ENCODE data around the gene RTP3.
"Not testable (repeated sequence)": the region's sequence is repeated elsewhere in the genome, so short reads cannot be mapped to it uniquely, and the experiment has no call there.

RTP3 gene

GRCh38 chr3:46489875-46490274 is 7.9 kb upstream of the RTP3 start:
- no peaks in the 10 kb centered on the region for H3K36me3 ChIP-seq (ENCODE audit: insufficient read depth, low read length)
- H2AFZ ChIP-seq (ENCODE audit: low read depth, low read length) = no peak overlapping the region
- no peaks in the 10 kb centered on the region for H3K27me3 ChIP-seq (ENCODE audit: insufficient read depth, low read length)
- H3K4me1 ChIP-seq (ENCODE audit: insufficient read depth, low read length) = no peaks in the 10 kb centered on the region
- no peak overlapping the region for H3K4me3 ChIP-seq (ENCODE audit: low read length)
- H3K9me3 ChIP-seq (ENCODE audit: low read length) = no peaks in the 10 kb centered on the region

- Histone ChIP-seq H2AFZ (ENCODE audit: low read depth, low read length) (no peak overlapping the region), H3K27me3 (ENCODE audit: insufficient read depth, low read length) (no peaks in the 10 kb centered on the region), H3K36me3 (ENCODE audit: insufficient read depth, low read length) (no peaks in the 10 kb centered on the region), H3K9me3 (ENCODE audit: low read length) (no peaks in the 10 kb centered on the region), H3K4me1 (ENCODE audit: insufficient read depth, low read length) (no peaks in the 10 kb centered on the region), H3K4me3 (ENCODE audit: low read length) (no peak overlapping the region)
These were observed 7.3 kb upstream of the RTP3 start for GRCh38 chr3:46490338-46491084.

GRCh38 chr3:46491089-46492070 is 6.4 kb upstream of the RTP3 start:
- Histone ChIP-seq H2AFZ (ENCODE audit: low read depth, low read length) (no peak overlapping the region), H3K9me3 (ENCODE audit: low read length) (no peaks in the 10 kb centered on the region)

GRCh38 chr3:46492890-46493547 is 4.8 kb upstream of the RTP3 start:
- no peaks in the 10 kb centered on the region for H3K36me3 ChIP-seq (ENCODE audit: insufficient read depth, low read length)
- no peak overlapping the region for H3K4me3 ChIP-seq (ENCODE audit: low read length)
- H3K9me3 ChIP-seq (ENCODE audit: low read length) = no peaks in the 10 kb centered on the region
- no peak overlapping the region for H2AFZ ChIP-seq (ENCODE audit: low read depth, low read length)
- no peaks in the 10 kb centered on the region for H3K4me1 ChIP-seq (ENCODE audit: insufficient read depth, low read length)
- H3K27me3 ChIP-seq (ENCODE audit: insufficient read depth, low read length) = no peaks in the 10 kb centered on the region

More at GRCh38 chr3:46491089-46492070, 6.4 kb upstream of the RTP3 start:
- H3K36me3 ChIP-seq (ENCODE audit: insufficient read depth, low read length) = no peaks in the 10 kb centered on the region
- H3K4me1 ChIP-seq (ENCODE audit: insufficient read depth, low read length) = no peaks in the 10 kb centered on the region
- H3K27me3 ChIP-seq (ENCODE audit: insufficient read depth, low read length) = no peaks in the 10 kb centered on the region
- H3K4me3 ChIP-seq (ENCODE audit: low read length) = no peak overlapping the region

GRCh38 chr3:46494491-46494890 is 3.3 kb upstream of the RTP3 start:
- H3K4me3 ChIP-seq (ENCODE audit: low read length); H3K4me1 ChIP-seq (ENCODE audit: insufficient read depth, low read length); H3K27me3 ChIP-seq (ENCODE audit: insufficient read depth, low read length); H3K9me3 ChIP-seq (ENCODE audit: low read length); H3K36me3 ChIP-seq (ENCODE audit: insufficient read depth, low read length); H2AFZ ChIP-seq (ENCODE audit: low read depth, low read length): not testable (repeated sequence)

GRCh38 chr3:46495901-46496456 is 1.8 kb upstream of the RTP3 start:
- Histone ChIP-seq H3K36me3 (ENCODE audit: insufficient read depth, low read length) (no peaks in the 10 kb centered on the region), H3K27me3 (ENCODE audit: insufficient read depth, low read length) (no peaks in the 10 kb centered on the region), H3K4me3 (ENCODE audit: low read length) (no peak overlapping the region), H3K9me3 (ENCODE audit: low read length) (no peaks in the 10 kb centered on the region), H2AFZ (ENCODE audit: low read depth, low read length) (no peak overlapping the region), H3K4me1 (ENCODE audit: insufficient read depth, low read length) (no peaks in the 10 kb centered on the region)

- Histone ChIP-seq H3K27me3 (ENCODE audit: insufficient read depth, low read length) (no peaks in the 10 kb centered on the region), H3K4me3 (ENCODE audit: low read length) (no peak overlapping the region), H3K9me3 (ENCODE audit: low read length) (no peaks in the 10 kb centered on the region), H2AFZ (ENCODE audit: low read depth, low read length) (no peak overlapping the region), H3K36me3 (ENCODE audit: insufficient read depth, low read length) (no peaks in the 10 kb centered on the region), H3K4me1 (ENCODE audit: insufficient read depth, low read length) (no peaks in the 10 kb centered on the region)
These were observed 825 bp upstream of the RTP3 start for GRCh38 chr3:46496746-46497555.

- Histone ChIP-seq H3K27me3 (ENCODE audit: insufficient read depth, low read length) (no peaks in the 10 kb centered on the region), H3K36me3 (ENCODE audit: insufficient read depth, low read length) (no peaks in the 10 kb centered on the region), H3K4me1 (ENCODE audit: insufficient read depth, low read length) (no peaks in the 10 kb centered on the region), H3K9me3 (ENCODE audit: low read length) (no peaks in the 10 kb centered on the region), H2AFZ (ENCODE audit: low read depth, low read length) (no peak overlapping the region), H3K4me3 (ENCODE audit: low read length) (no peak overlapping the region)
These were observed 1.2 kb downstream of the RTP3 start for GRCh38 chr3:46498916-46499519.

GRCh38 chr3:46500656-46501635 is 3.2 kb downstream of the RTP3 start:
- H3K4me1 ChIP-seq (ENCODE audit: insufficient read depth, low read length) = no peaks in the 10 kb centered on the region
- H3K27me3 ChIP-seq (ENCODE audit: insufficient read depth, low read length) = no peaks in the 10 kb centered on the region
- H3K9me3 ChIP-seq (ENCODE audit: low read length) = no peaks in the 10 kb centered on the region
- no peak overlapping the region for H2AFZ ChIP-seq (ENCODE audit: low read depth, low read length)
- H3K36me3 ChIP-seq (ENCODE audit: insufficient read depth, low read length) = no peaks in the 10 kb centered on the region
- H3K4me3 ChIP-seq (ENCODE audit: low read length) = no peak overlapping the region

GRCh38 chr3:46501702-46502101 is 3.9 kb downstream of the RTP3 start:
- Histone ChIP-seq H3K4me1 (ENCODE audit: insufficient read depth, low read length) (no peaks in the 10 kb centered on the region), H3K27me3 (ENCODE audit: insufficient read depth, low read length) (no peaks in the 10 kb centered on the region), H3K4me3 (ENCODE audit: low read length) (no peak overlapping the region), H3K36me3 (ENCODE audit: insufficient read depth, low read length) (no peaks in the 10 kb centered on the region), H2AFZ (ENCODE audit: low read depth, low read length) (no peak overlapping the region), H3K9me3 (ENCODE audit: low read length) (no peaks in the 10 kb centered on the region)

GRCh38 chr3:46503200-46503874 is 5.6 kb downstream of the RTP3 start:
- no peaks in the 10 kb centered on the region for H3K4me1 ChIP-seq (ENCODE audit: insufficient read depth, low read length)
- no peaks in the 10 kb centered on the region for H3K27me3 ChIP-seq (ENCODE audit: insufficient read depth, low read length)
- H3K9me3 ChIP-seq (ENCODE audit: low read length) = no peaks in the 10 kb centered on the region
- H3K4me3 ChIP-seq (ENCODE audit: low read length) = no peak overlapping the region
- no peak overlapping the region for H2AFZ ChIP-seq (ENCODE audit: low read depth, low read length)
- H3K36me3 ChIP-seq (ENCODE audit: insufficient read depth, low read length) = no peaks in the 10 kb centered on the region
